GM21447 (cell line): ENCODE measurements around the gene KNTC1.
"Not testable (repeated sequence)": the region's sequence is repeated elsewhere in the genome, so short reads cannot be mapped to it uniquely, and the experiment has no call there.

Experiments used
- ATAC-seq: cut with Tn5 transposase; IDR thresholded peaks from one replicate; pipeline ENCODE4 v1.9.1; 2021; ENCODE audit not compliant: unreplicated experiment

Gene KNTC1

DNA sequence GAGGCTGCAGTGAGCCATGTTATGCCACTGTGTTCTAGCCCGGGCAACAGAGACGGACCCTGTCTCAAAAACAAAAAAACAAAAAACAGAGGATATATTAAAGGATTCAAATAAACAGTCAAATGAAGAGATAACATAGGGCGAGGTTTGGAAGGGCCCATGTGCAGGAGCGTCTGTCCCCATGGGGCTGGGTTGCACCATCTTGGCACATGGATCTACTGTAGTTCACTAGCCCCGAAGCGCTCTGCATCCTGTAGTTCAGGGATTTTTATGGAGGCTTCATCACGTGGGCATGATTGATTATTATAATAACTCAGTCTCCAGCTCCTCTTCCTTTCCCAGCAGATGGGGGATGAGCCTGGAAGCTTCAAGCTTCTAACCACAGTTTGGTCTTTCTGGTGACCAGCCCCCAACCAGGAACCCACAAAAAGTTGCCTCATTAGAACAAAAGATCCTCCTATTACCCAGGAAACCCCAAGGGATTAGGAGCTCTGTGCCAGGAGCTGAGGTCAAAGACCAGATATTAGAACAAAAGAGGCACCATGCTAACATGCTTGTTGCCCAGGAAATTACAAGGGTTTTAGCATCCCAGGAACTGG is 116.3 kb downstream of the KNTC1 start:
- ATAC-seq = no peak

- peak; percentile 86 for ATAC-seq
Observed at GRCh38 chr12:122646517-122647217, 119.6 kb downstream of the KNTC1 start.

- no peak for ATAC-seq
Observed at GRCh38 chr12:122651520-122652224, 124.6 kb downstream of the KNTC1 start.

DNA sequence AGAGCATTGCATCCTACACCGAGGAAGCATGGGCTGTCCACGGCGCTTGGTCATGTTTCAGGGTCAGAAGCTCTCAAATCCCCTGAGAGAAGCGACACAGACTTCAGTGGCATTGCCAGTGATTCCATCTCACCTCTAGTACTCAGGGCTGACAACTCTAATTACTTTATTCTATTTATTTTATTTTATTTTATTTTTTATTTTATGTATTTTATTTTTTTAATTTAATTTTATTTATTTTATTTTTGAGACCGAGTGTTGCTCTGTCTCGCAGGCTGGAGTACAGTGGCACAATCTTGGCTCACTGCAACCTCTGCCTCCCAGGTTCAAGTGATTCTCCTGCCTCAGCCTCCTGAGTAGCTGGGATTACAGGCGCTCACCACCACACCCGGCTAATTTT is 126.2 kb downstream of the KNTC1 start:
- not testable (repeated sequence) for ATAC-seq

DNA sequence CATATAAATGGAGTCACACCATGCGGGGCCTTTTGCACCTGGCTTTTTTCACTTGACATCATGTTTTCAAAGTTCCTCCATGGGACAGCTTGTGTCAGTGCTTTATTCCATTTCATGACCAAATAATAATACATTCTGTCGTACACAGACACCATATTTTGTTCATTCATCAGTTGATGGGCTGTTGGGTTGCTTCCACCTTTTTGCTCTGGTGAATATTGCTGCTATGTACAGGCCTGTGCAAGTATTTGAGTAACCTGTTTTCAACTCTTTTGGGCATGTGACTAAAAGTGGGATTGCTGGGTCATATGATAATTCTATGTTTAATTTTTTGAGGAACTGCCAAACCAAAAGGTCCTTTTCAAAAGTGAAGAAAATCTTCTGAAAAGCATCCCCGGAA is 129.2 kb downstream of the KNTC1 start:
- ATAC-seq = no peak

DNA sequence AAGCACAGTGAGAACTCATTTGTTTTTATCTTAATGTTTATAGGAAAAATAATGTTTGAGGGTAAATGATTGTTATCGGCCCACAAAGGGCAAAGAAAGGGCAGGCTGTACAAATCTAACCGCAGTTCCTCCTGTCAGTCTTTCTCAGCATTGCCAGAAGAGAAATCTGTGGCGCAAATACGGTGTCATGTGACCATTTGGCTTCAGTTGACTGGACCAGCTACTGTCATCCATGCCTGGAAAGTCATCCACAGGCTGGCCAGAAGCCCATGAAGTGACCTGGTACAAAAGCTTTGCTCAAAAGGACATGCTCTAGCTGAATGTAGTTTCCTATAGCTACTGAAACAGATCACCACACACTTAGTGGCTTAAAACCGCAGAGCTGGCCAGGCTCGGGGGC is 132.5 kb downstream of the KNTC1 start:
- ATAC-seq = no peak

GRCh38 chr12:122661246-122661645 is 134.2 kb downstream of the KNTC1 start:
- ATAC-seq = no peak

DNA sequence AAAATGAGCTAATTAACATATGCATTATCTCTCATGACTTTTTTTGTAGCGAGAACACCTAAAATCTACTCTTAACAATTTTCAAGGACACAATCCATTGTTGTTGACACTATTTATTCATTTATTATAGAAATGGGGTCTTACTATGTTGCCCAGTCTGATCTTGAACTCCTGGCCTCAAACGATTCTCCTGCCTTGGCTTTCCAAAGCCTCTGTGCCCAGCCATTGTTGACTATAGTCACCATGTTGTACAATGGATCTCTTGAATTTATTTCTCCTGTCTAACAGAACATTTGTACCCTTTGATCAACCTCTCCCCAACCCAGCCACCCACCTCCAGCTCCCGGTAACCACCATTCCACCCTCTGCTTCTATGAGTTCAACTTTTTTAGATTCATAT is 134.9 kb downstream of the KNTC1 start:
- no peak for ATAC-seq

- ATAC-seq = no peak
Observed at GRCh38 chr12:122665349-122665748, 138.3 kb downstream of the KNTC1 start.

DNA sequence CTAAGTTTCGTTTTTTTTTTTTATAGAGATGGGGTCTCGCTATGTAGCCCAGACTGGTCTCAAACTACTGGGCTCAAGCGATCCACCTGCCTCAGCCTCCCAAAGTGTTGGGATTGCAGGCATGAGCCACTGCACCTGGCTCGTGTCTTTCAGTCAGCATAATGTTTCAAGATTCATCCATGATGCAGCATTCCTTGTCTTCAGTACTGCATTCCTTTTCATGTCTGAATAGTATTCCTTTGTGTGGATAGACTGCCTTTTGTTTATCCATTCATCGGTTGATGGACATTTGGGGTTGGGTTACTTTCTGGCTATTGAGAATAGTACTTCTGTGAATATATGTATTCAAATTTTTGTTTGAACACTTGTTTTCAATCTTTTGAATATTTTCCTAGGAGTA is 138.7 kb downstream of the KNTC1 start:
- no peak for ATAC-seq

- ATAC-seq = no peak
Observed at GRCh38 chr12:122668268-122668667, 141.2 kb downstream of the KNTC1 start.

DNA sequence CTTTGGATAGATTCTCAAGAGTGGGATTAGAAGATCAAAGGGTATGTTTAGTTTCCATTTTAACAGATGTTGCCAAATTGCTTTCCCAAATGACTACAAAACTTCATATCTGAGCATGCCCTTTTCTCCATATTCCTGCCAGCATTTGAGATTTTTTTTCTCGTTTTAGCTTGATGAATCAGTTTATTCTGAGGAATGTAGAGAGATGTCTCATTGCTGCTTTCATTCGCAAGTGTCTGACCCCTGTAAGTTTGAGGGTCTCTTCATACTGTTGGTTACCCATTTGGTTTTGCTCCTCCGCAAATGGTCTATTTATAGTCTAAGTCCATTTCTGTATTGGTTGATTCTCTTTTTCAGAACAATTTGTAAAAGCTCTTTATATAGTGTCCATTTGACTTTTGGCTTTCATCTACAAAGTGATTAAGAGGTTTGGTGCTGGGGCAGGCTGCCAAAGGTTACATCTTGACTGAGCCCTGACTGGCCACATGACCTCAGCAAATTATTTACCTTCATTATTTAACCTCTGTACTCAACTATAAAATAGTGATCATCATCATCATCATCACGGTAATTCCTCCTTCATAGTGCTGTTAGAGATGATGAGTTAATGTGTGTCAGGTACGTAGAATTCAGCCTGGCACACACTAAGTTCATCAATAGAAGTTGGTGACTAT is 142.5 kb downstream of the KNTC1 start:
- no peak for ATAC-seq

GRCh38 chr12:122672515-122672914 is 145.5 kb downstream of the KNTC1 start:
- no peak for ATAC-seq
